ENCODE data around the gene HNRNPH1. TPM values are rescaled to one million over a fixed set of nuclear protein-coding genes. Genes with fewer than 3 reads are reported as not detected.

Gene HNRNPH1
- total RNA-seq: 100 to 1,000 TPM; 447 to 493 (median 473) TPM

- TF ChIP-seq CTCF (IDR thresholded peaks at IDR 0.05; ENCODE audit: low read depth): no peak
Measured at GRCh38 chr5:179623003-179623905, at the start of gene HNRNPH1. TSS of gene HNRNPH1 (minus strand) at chr5:179623671. CDS start at chr5:179623133, 538 bp downstream.

GRCh38 chr5:179668391-179668790, 44.9 kb upstream of the HNRNPH1 start:
- no peak for TF ChIP-seq CTCF (IDR thresholded peaks at IDR 0.05; ENCODE audit: low read depth)

- TF ChIP-seq CTCF (IDR thresholded peaks at IDR 0.05; ENCODE audit: low read depth): no peak
Measured at GRCh38 chr5:179648410-179648809, 24.9 kb upstream of the HNRNPH1 start.

- TF ChIP-seq CTCF (IDR thresholded peaks at IDR 0.05; ENCODE audit: low read depth): no peak
Measured at GRCh38 chr5:179624841-179625271, 1.4 kb upstream of the HNRNPH1 start.

GRCh38 chr5:179623906-179624741, 653 bp upstream of the HNRNPH1 start:
- no peak for TF ChIP-seq CTCF (IDR thresholded peaks at IDR 0.05; ENCODE audit: low read depth)

- no peak for TF ChIP-seq CTCF (IDR thresholded peaks at IDR 0.05; ENCODE audit: low read depth)
Measured at GRCh38 chr5:179621551-179622214, 1.8 kb downstream of the HNRNPH1 start.
